ENCODE data around the gene CEP290. TPM values are rescaled to one million over a fixed set of nuclear protein-coding genes. Genes with fewer than 3 reads are reported as not detected.
A peak's percentile ranks its signal among the peaks of the same experiment; 100 is the strongest.

The CEP290 gene
- total RNA-seq, 1 donor from 2014 or later = 6.6 TPM

DNA sequence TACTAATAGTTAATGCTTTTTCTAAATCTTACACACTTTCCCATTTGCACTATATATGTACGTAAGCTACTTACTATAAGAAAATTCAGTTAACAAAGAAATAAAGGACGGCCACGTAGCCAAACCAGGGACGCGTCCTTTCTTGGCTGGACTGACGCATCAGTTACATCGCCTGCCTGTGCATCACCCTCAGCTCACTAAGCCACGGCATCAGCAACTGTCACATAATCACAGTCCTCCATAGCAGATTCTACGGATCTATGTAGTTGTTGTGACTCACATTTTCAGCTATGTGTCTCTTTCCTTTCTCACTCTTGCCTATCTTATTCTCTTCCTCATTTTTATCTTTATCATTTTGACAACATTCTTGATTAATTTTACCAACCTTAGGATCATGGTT lies 74.6 kb downstream of the CEP290 start:
- no peak for FAIRE-seq
- H3K27me3 ChIP-seq (ENCODE audit: control insufficient read depth, insufficient read depth, low read length) = no peaks in the 10 kb centered on the region
- DNase-seq (ENCODE audit: low read depth) = no peak
- H3K36me3 ChIP-seq (ENCODE audit: control insufficient read depth, insufficient read depth, low read length) = no peaks in the 10 kb centered on the region
- no peak overlapping the region for H3K4me3 ChIP-seq (ENCODE audit: low read depth, low read length)
- TF ChIP-seq, protein P1, sequence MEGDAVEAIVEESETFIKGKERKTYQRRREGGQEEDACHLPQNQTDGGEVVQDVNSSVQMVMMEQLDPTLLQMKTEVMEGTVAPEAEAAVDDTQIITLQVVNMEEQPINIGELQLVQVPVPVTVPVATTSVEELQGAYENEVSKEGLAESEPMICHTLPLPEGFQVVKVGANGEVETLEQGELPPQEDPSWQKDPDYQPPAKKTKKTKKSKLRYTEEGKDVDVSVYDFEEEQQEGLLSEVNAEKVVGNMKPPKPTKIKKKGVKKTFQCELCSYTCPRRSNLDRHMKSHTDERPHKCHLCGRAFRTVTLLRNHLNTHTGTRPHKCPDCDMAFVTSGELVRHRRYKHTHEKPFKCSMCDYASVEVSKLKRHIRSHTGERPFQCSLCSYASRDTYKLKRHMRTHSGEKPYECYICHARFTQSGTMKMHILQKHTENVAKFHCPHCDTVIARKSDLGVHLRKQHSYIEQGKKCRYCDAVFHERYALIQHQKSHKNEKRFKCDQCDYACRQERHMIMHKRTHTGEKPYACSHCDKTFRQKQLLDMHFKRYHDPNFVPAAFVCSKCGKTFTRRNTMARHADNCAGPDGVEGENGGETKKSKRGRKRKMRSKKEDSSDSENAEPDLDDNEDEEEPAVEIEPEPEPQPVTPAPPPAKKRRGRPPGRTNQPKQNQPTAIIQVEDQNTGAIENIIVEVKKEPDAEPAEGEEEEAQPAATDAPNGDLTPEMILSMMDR (IDR thresholded peaks at IDR 0.05; ENCODE audit: insufficient read depth, low read length, severe bottlenecking) = no peak

DNA sequence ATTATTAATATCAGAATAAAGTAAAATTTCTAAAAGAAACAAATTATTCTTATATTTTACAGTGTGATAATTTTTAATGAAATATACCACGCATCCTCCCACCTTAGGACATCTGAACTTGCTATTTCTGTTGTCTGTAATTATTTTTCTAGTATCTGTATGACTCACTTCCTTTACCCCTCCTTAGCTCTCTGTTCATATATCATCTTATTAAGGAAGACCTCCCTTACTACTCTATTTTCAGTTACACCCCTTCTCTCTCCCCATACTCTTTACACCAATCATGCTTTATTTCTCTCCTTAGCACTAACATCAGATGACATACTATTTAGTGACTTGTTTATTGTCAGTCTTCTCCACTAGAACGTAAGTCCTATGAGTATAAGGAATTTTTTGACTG lies 78.5 kb downstream of the CEP290 start:
- DNase-seq (ENCODE audit: low read depth) (peak; percentile 20), FAIRE-seq (no peak)
- H3K36me3 ChIP-seq (ENCODE audit: control insufficient read depth, insufficient read depth, low read length) = no peaks in the 10 kb centered on the region
- TF ChIP-seq, protein P1 (IDR thresholded peaks at IDR 0.05; ENCODE audit: insufficient read depth, low read length, severe bottlenecking) = no peak
- no peaks in the 10 kb centered on the region for H3K27me3 ChIP-seq (ENCODE audit: control insufficient read depth, insufficient read depth, low read length)
- H3K4me3 ChIP-seq (ENCODE audit: low read depth, low read length) = no peak overlapping the region

DNA sequence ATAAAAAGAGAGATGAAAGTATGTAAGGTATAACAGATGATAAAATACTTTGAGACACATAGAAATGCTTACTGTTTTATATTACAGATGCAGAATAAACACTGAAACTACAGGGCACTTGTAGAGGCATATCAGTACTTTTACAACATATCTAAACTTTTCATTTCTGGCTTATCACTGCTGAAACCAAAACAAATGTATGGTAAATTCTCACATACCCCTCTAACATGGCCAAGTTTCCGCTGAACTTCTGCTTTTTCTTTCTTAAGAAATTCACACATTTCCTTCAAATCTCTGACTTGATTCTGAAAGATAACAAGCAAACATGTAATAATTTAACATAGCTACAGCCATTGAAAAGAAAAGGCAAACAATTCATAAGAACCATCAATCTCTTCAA lies 79.4 kb downstream of the CEP290 start:
- no peaks in the 10 kb centered on the region for H3K27me3 ChIP-seq (ENCODE audit: control insufficient read depth, insufficient read depth, low read length)
- H3K4me3 ChIP-seq (ENCODE audit: low read depth, low read length) = no peak overlapping the region
- TF ChIP-seq, protein P1 (IDR thresholded peaks at IDR 0.05; ENCODE audit: insufficient read depth, low read length, severe bottlenecking) = no peak
- FAIRE-seq (no peak), DNase-seq (ENCODE audit: low read depth) (no peak)
- H3K36me3 ChIP-seq (ENCODE audit: control insufficient read depth, insufficient read depth, low read length) = no peaks in the 10 kb centered on the region

DNA sequence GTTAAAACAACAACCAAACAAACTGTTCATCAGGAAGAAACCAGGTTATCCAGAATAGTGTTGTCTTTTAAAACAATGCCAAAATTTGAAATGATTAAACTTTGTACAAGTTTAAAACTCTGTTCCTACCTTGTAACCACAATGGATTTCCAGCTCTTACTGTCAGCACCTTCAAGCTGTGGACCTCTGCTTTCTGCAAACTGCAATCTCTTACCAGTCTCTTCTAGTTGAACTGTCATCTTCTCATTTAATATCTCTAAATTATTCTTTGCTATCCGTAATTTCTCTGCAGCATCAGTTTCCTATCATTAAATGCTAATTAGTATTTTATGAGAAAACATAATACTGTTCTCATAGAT lies 83.2 kb downstream of the CEP290 start:
- no peak for DNase-seq (ENCODE audit: low read depth)
- Histone ChIP-seq H3K27me3 (ENCODE audit: control insufficient read depth, insufficient read depth, low read length) (no peaks in the 10 kb centered on the region), H3K36me3 (ENCODE audit: control insufficient read depth, insufficient read depth, low read length) (no peaks in the 10 kb centered on the region), H3K4me3 (ENCODE audit: low read depth, low read length) (no peak overlapping the region)
- no peak for FAIRE-seq
- TF ChIP-seq, protein P1 (IDR thresholded peaks at IDR 0.05; ENCODE audit: insufficient read depth, low read length, severe bottlenecking) = no peak

DNA sequence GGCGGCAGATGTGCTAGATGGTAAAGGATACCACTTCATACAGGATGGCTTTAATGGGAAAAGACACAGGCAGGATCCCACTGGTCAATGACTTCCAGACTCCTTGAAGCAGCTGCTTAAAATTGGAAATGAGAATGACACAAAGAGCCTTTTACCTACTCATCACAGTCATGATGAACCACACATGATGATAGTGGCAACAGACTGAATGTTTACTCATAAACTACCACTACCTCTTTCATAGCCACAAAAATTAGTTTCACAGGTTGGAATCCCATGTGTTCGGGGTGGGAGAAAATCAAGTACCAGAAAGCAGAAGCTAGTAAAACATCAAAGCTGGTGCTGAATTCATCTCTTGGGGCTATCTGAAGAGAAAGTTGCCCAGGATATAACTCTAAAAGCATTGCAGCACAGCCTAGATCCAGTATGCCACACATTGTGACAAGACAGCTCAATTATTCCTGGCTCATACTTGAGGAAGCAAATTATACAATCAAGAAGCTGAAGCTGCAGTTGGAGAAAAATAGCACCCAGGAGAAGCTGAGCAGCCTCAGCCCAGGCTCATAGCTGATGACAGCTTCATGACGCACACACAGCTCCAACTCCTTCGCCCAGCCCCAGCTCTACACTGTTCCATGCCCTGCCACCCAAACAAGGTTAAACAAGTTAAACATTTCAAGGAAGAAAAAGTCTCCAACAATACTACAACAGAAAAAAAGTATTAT lies 83.7 kb downstream of the CEP290 start:
- FAIRE-seq (no peak), DNase-seq (ENCODE audit: low read depth) (peak; percentile 10)
- Histone ChIP-seq H3K27me3 (ENCODE audit: control insufficient read depth, insufficient read depth, low read length) (no peaks in the 10 kb centered on the region), H3K36me3 (ENCODE audit: control insufficient read depth, insufficient read depth, low read length) (no peaks in the 10 kb centered on the region), H3K4me3 (ENCODE audit: low read depth, low read length) (no peak overlapping the region)
- TF ChIP-seq, protein P1 (IDR thresholded peaks at IDR 0.05; ENCODE audit: insufficient read depth, low read length, severe bottlenecking) = no peak

DNA sequence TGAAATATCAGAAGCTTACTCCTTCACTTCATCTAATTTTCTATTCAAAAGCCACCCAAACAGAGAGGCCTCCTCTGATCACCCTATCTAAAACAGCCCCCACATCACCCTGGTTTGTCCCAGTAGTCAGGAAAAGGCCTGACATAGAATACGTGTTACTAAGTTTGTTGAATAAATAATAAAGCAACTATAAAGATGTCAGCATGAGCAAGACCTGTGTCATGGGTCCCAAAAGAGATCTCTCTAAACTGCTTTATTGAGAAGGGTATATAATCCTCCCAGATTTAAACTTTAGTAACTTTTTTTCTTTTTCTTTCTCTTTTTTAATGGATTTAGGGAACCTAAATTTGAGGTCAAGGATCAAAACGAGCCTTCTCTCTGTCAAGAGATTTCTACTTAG lies 85.3 kb downstream of the CEP290 start:
- FAIRE-seq = no peak
- DNase-seq (ENCODE audit: low read depth) = no peak
- H3K4me3 ChIP-seq (ENCODE audit: low read depth, low read length) = no peak overlapping the region
- no peaks in the 10 kb centered on the region for H3K36me3 ChIP-seq (ENCODE audit: control insufficient read depth, insufficient read depth, low read length)
- TF ChIP-seq, protein P1 (IDR thresholded peaks at IDR 0.05; ENCODE audit: insufficient read depth, low read length, severe bottlenecking) = no peak
- no peaks in the 10 kb centered on the region for H3K27me3 ChIP-seq (ENCODE audit: control insufficient read depth, insufficient read depth, low read length)
